ENCODE data around the gene MTA3.

Gene MTA3

GRCh38 chr2:42557306-42557705 lies 11.1 kb upstream of the MTA3 start:
- TF ChIP-seq CTCF (IDR thresholded peaks at IDR 0.05), result no peak

GRCh38 chr2:42558827-42559226 lies 9.6 kb upstream of the MTA3 start:
- no peak for TF ChIP-seq CTCF (IDR thresholded peaks at IDR 0.05)

DNA sequence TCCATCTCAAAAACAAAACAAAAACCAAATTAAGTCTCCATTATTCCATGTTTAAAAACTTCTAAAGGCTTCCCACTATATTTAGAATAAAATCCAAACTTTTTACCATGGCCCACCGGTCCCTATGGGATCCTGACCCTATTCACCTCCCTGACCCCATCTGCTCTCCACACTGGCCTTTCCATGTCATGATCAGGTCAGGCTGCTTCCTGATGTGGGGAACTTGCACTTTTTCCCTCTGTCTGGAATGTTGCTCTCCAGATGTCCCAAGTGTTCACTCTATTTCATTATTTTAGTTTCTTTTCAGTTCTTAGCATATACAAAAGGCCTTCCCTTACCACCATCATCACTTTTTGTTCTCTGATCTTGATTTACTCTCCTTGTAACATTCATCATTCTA lies 7.5 kb upstream of the MTA3 start:
- no peak for TF ChIP-seq CTCF (IDR thresholded peaks at IDR 0.05)

- TF ChIP-seq CTCF (IDR thresholded peaks at IDR 0.05), result no peak
Observed at GRCh38 chr2:42562474-42563144, 5.8 kb upstream of the MTA3 start.

- TF ChIP-seq CTCF (IDR thresholded peaks at IDR 0.05), result no peak
Observed at GRCh38 chr2:42566025-42566424, 2.4 kb upstream of the MTA3 start.

- TF ChIP-seq CTCF (IDR thresholded peaks at IDR 0.05), result no peak
Observed at GRCh38 chr2:42566837-42567321, 1.6 kb upstream of the MTA3 start.

GRCh38 chr2:42567364-42567763 lies 1.1 kb upstream of the MTA3 start:
- no peak for TF ChIP-seq CTCF (IDR thresholded peaks at IDR 0.05)
